SIG-M5 treated with dmso at 0.1 percent for 504 hours (cell line): ENCODE data around the gene TACR1.
"Not testable (repeated sequence)": the region's sequence is repeated elsewhere in the genome, so short reads cannot be mapped to it uniquely, and the experiment has no call there.

Source experiments
- DNase-seq: peaks from one replicate; lab custom pipeline; 2025; ENCODE audit not compliant: unreplicated experiment; lab: John Stamatoyannopoulos, UW

Gene TACR1, protein sequence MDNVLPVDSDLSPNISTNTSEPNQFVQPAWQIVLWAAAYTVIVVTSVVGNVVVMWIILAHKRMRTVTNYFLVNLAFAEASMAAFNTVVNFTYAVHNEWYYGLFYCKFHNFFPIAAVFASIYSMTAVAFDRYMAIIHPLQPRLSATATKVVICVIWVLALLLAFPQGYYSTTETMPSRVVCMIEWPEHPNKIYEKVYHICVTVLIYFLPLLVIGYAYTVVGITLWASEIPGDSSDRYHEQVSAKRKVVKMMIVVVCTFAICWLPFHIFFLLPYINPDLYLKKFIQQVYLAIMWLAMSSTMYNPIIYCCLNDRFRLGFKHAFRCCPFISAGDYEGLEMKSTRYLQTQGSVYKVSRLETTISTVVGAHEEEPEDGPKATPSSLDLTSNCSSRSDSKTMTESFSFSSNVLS

DNA sequence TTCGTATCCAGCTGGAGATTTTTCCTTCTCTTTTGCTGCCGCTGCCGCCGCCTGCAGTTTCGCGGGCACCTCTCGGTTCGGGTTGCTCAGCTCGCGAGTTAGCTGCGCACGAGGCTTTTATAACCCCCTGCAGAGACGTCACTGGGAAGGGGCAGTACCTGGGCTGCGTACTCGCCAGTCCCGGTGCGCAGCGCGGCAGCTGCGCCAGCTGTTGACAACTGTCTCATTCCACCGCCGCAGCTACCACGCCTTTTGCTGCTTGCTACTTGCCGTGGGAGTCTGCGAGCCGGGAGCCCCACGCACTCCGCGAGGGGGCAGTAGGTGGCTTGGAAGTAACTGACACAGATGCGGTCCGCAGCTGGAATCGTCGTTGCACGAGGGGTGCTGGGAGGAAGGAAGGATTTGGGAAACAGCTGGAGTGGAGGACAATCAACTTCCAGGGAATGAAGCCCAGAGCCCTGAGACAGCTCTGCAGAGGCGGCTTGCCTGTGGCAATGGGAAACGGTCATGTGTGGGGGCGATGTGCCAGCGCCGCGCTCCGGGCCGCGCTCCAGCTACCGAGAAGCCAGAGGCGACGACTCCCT lies at the start of gene TACR1:
Gene TACR1 (minus strand): TSS at position 93 of the 584 bp plus-strand sequence. CDS start 586 bp downstream, outside the sequence.
- no peak for DNase-seq

DNA sequence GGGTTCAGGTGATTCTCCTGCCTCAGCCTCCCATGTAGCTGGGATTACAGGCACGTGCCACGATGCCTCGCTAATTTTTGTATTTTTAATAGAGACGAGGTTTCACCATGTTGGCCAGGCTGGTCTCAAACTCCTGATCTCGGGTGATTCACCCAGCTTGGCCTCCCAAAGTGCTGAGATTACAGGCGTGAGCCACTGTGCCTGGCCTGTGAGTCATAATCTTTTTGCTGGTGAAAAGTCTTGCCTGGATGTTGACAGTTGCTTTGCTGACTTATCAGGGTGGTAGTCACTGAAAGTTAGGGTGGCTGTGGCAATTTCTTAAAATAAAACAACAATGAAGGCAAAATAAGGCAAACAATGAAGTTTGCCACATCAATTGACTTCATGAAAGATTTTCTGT lies 49.3 kb upstream of the TACR1 start:
- not testable (repeated sequence) for DNase-seq

DNA sequence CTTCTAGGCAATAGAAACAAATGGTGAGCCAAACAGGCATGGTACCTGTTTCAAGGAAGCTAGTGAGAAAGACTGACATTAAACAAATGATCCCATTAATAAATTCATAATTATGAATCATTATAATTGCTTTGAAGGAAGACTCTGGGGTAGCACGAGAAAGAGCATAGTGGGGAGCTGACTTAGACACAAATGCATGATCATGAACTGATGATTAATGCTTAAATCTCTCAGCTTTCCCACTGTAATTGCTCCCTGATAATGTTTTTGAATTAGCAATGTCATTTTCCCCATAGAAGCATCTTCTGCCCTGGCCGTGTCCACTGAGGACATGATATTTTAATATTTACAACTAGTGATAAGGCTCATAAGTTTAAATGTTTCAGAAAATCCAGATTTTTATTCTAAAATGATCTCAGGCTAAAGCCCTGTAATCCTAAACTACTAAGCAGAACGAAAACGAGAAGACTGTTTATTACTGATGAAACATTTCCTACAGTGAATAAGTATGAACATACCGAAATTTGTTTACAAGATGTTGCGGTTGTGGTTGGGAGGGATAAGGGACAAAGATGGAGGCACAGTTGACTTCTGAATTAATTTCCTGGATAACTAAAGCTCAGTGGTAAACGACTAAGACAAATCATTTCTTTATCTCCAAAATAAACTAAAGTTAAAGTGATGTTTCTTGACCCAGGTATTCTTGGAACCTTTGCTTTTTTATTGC lies 47.3 kb upstream of the TACR1 start:
- DNase-seq: no peak

DNA sequence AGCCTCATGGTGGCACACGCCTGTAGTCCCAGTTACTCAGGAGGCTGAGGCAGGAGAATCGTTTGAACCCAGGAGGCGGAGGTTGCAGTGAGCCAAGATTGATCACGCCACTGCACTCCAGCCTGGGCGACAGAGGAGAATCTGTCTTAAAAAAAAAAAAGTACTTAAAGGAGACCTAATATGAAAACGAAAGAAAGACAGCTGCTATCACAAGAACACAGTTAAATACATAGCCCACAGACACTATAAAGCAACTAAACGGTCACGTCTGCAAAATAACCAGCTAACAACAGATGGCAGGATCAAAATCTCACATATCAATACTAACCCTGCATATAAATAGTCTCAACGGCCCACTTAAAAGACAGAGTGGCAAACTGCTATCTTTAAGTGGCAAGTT lies 43.9 kb upstream of the TACR1 start:
- no peak for DNase-seq

DNA sequence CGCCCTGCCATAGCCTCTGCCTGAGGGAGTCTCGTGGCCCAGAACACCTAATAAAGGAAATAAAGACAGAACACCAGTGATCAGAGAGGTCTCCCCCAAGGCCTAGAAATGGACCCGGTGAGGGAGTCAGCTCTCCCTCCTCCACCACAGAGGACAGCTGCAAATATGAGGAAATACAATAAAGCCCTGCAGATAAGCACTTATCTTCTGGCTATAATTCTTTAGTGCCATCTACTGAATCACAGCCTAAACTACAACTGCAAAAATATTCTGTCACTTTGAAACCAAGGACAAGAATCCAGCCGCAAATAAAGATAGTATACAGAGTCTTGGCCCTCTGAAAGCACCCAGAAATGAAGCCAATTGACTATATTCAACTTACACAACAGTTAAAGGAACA lies 42.4 kb upstream of the TACR1 start:
- DNase-seq: peak; percentile 33

DNA sequence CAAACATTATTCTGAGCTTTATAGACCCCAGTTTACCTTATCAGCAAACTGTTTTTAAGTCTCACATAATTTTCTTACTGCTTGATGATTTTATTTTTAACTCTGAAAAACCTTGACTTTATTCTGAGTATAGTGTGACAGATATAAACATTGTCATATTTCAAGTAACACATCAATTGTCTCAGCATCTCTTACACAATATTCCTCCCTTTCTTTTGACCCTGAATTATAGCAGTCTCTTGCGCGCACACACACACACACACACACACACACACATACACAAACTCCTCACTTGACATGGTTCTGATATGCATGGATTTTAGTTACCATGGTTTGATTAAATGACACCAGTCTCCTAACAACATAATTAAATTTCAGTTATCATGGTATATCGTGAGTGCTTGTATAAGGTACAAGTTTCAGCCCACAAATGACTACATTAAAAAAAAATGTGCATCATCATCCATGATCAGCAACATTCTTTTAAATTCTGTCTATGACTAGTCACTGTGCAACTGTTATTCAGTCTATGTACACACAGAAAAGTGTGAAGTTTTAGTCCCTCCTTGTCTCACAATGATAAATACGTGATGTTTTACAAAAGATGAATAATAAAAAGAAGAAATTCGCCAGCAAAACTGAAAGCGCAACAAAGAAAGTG lies 39.5 kb upstream of the TACR1 start:
- no peak for DNase-seq

DNA sequence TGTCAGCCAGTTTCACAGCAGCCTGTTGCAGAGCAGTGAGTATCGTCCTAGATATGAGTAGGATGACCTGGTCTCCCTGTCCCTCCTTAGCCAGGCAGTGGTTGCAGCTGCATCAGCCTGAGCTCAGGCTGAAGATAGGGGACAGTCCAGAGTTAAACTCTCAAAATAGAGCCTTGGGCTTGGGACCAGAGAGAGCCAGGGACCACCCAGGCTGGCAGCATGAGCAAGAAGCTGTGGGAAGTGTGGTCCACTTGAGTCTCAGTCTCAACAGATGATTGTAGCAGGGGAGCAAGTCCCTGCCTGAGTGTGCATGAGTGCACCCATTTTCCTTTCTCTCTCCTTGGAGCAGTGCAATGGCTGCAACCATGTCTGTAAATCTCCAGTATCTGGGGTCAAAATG lies 38.0 kb upstream of the TACR1 start:
- DNase-seq: no peak

DNA sequence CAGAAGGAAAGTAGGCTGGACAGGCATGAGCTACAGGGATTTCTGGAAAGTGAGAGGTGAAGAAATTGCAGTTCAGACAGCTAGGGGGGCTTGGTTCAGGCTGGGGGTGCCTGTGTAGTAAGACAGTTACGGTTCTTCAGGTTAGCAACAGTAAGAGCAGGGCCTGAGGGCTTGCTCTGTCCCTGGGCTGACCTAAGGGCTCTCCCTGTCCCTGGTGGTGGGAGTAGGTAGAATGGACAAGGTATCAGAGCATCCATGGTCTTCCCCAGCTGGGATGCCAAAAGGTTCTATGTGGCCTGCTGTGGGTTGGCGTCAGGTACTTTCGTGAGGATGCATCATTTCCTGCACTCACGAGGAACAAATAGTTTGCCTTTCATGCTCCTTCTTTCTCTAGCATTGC lies 34.6 kb upstream of the TACR1 start:
- DNase-seq: no peak

DNA sequence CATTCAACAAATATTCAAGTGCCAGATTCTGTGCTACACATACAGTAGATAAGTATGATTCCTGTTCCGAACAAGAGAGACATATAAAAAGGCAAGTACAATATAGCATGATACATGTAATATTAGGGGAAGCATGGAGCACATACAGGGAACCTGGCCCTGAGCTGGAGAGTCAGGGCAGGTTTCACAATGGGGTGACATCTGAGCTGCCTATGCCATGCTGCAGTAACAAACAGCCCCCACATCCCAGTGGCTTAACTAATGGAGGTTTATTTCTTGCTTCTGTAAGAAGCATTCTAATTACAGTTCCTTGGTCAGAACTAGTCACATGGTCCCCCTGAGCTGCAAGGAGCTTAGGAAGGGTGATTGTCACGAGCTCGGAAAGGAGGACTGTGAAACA lies 27.3 kb upstream of the TACR1 start:
- no peak for DNase-seq

DNA sequence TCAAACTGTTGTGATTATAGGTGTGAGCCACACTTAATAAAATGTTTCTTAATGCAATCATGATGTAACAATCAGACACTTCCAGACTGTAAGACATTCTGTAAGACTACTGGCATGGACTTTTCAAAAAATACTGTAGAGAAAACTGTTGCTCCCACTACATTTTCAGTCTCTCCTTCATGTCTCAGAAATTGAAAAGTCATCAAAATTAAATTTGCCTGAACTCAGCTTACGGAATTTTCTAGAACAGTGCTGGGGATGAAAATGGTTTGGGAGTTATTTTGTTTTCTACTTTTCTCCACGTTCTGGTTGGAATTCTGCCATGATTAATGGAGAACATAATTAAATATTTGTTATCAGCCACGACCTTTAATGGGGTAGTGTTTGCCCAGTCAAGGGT lies 26.8 kb upstream of the TACR1 start:
- no peak for DNase-seq

DNA sequence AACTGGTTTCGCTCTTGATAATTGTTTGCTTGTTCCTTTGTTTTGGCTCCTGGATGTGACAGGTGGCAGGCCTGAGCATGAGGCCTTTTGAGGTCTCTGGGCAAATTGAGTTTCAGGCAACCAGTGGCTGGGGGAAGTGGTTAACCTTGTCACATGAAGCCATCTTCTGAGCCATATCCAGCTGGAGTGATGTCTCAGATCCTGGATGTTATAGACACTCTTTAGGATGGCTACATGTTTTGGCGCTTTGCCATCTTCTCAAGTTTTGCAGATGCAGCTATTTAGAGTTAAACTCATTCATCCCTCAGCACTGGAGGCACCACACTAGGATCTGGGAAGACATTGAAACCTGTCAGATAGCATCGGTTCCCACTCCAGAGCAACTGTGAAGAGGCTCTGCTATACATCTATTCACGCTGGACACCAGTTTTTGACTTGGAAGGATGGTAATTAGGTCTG lies 25.3 kb upstream of the TACR1 start:
- DNase-seq: no peak

DNA sequence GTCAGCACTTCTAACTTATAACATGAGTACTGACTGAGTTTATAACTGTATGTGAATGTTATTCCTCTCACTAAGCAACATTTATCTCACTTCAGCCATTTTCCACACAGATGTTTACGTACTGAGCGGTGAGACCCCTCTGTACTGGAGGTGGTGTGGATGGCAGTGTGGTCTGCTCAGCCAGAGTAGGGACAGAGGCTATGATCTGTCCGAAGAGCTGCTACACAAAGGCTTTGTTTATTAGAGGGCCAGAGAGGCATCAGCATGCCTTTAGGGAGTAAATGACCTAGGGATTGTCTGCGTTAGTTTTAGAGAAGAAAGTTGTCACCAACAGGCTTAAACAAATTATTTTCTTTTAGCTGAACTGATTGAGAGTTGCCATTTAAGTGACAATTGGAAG lies 23.2 kb upstream of the TACR1 start:
- DNase-seq: no peak

DNA sequence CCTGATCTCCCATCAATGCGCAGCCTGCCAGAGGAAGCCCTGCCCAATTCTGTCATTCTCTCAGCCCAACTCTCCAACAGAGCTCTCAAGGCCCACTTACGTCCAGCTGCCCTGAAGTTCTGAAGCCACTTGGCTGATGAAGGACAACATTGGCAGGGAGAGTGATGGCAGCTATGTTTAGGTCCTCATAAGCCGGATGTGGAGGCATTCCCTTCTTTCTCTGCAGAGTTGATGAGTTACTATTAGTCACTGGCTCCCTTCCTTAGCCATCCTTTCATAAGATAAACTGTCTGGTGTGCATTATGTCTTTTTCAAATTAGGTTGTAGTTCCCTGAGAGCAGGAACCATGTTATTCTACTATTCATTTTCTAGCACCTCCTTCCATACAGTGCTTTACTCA lies 22.5 kb upstream of the TACR1 start:
- no peak for DNase-seq

DNA sequence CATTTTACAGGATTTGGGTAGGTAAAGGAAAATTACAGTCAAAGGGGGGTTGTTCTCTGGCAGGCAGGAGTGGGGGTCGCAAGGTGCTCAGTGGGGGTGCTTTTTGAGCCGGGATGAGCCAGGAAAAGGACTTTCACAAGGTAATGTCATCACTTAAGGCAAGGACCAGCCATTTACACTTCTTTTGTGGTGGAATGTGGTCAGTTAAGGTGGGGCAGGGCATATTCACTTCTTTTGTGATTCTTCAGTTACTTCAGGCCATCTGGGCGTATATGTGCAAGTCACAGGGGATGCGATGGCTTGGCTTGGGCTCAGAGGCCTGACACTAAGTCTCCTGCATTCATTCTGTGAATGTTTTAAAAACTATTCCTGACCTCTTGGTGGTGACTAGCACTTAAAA lies 19.9 kb upstream of the TACR1 start:
- not testable (repeated sequence) for DNase-seq

DNA sequence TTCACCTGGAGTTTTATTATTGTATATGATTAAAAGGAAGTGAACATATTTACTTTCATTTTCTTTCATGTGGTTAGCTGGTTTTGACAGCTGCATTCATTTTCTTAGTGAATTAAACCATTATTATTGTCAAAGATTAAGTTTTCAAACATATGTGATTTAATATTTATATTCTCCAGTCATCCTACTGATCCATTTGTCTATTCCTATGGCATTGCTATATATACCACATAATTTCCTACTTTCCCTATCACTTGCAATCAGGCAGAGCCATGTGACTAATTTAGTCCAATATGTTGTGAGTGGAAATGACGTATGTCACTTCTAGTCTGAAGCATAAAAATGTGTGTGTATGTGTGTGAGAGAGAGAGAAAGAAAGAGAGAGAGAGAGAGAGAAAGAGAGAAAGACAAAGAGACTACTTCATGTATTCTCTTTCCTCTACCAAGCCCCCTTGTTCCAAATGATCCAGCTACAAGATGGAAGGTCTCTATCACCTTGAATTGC lies 12.0 kb upstream of the TACR1 start:
- no peak for DNase-seq

DNA sequence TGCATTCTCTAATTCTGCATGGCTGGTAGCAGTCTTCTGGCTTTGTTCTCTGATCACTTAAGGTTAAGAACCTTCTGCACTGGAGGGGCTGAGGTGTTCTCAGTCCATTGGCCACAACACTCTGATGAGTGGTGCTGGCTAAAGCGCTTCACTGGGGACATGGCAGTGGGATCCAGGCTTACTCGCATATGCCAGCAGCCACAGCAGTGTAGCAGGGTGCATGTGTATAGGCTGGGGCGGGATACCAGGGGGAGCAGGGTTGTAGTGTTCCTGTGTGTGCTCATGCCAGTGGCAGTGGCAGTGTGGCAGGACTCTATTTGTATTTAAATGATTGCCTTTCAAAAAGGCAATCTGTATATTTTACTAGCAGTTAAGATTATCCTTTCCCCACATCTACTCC lies 11.1 kb upstream of the TACR1 start:
- DNase-seq: no peak

DNA sequence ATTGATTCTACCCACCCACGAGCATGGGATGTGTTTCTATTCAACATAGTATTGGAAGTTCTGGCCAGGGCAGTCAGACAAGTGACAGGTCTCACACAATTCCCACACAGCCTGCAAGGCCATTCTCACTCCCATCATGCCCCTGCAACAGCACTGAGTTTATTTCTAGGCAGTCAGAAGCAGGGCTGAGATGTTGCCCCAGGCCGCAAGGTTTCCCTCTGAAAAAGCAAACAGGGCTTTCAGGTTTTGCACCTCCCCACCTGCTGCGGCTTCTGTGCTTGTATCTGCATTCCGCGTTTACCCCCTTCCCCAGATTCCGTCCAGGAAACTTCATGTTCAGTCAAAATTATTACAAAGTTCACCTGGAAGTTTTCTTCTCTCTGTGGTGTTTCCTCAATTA lies 9.4 kb upstream of the TACR1 start:
- no peak for DNase-seq

DNA sequence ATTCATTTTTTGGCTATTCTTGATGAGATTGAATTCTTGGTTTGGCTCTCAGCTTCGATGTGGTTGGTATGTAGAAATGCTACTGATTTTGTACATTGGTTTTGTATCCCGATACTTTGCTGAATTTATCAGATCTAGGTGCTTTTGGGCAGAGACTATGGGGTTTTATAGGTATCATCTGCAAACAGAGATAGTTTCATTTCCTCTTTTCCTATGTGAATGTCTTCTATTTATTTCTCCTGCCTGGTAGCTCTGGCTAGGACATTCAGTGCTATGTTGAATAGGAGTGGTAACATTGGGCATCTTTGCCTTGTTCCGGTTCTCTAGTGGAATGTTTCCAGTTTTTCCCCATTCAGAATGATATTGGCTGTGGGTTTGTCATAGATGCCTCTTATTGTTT lies 5.5 kb upstream of the TACR1 start:
- DNase-seq: no peak

DNA sequence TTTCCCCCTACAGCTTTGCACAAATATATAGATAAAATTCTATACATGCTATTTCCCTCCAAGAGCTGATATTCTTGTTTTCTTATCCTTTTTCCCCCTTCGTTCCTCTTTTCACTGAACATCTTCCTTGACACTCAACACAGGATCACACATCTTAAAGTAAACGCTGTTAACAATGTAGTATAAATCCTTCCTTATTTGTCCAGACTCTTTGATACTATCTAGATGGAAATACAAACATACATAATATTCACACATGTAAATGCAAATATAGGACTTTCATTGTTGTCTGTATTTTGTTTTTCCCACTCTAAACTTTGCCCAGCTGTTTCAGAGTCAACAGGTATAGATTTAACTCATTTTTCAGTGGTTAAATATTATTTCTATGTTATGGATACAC lies 3.0 kb upstream of the TACR1 start:
- DNase-seq: no peak

DNA sequence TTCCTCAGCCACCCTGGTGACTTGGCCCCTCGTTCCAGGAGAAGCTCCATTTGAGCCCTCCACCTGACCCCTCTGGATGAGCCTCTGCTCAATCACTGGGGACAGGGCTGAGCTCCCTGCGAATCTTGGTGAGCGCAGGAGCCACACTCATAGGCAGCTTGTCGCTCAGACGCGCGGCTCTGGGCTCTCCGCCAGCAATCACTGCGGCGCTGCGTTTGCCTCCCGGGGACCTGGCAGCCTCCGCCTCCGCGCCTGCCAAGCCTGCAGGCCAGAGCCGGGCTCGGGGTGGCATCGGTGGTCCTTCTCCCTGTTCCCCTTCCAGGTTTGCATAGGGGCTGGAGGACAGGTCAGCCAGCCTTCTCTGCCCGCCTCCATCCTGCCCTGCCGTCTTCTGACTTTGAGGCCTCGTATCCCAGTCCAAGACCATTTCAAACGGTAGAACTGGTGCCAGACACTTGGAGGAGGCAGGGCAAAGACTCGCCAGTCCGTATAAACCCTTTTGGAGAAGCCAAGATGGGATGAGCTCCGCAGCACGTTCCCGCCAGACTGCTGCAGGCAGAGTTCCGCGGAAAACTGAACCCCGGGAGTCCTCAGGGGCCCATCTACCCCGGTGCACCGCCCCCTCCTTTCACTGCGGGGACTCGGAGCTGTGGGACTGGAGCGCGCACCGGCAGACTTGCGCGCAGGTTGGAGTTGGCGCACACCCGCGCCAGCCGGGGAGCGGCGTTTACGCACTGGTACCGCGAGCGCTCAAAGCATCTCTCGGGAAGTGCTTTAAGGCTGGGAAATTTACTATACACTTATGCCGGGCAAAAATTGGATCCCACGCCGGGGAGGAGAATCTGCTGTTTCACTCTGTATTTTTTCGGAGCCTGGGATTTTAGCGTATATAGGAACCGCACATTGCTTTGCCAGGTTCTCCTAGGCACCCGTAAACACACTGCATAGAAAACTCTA lies 1.1 kb upstream of the TACR1 start:
- DNase-seq: no peak
